ENCODE results near the gene CEACAM8.
"Not testable (repeated sequence)": the region's sequence is repeated elsewhere in the genome, so short reads cannot be mapped to it uniquely, and the experiment has no call there.

Gene CEACAM8

GRCh38 chr19:42594617-42595489 is at the start of gene CEACAM8:
CEACAM8 (minus strand) TSS chr19:42594924; CDS start chr19:42594828, 96 bp downstream.
- TF ChIP-seq, protein P1, sequence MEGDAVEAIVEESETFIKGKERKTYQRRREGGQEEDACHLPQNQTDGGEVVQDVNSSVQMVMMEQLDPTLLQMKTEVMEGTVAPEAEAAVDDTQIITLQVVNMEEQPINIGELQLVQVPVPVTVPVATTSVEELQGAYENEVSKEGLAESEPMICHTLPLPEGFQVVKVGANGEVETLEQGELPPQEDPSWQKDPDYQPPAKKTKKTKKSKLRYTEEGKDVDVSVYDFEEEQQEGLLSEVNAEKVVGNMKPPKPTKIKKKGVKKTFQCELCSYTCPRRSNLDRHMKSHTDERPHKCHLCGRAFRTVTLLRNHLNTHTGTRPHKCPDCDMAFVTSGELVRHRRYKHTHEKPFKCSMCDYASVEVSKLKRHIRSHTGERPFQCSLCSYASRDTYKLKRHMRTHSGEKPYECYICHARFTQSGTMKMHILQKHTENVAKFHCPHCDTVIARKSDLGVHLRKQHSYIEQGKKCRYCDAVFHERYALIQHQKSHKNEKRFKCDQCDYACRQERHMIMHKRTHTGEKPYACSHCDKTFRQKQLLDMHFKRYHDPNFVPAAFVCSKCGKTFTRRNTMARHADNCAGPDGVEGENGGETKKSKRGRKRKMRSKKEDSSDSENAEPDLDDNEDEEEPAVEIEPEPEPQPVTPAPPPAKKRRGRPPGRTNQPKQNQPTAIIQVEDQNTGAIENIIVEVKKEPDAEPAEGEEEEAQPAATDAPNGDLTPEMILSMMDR (IDR thresholded peaks at IDR 0.05; ENCODE audit: insufficient read depth, low read length, poor library complexity, severe bottlenecking) = no peak
- peaks cover 3% of the 10 kb centered on the region for H3K27me3 ChIP-seq (replicated peaks; ENCODE audit: control insufficient read depth, insufficient read depth, low read length)
- H3K4me3 ChIP-seq (replicated peaks; ENCODE audit: low read depth, low read length) = no peak within 1 kb of the TSS
- DNase-seq (ENCODE audit: extremely low read depth, insufficient read length) = no peak
- no peaks in the 10 kb centered on the region for H3K36me3 ChIP-seq (ENCODE audit: control insufficient read depth, insufficient read depth, low read length)

DNA sequence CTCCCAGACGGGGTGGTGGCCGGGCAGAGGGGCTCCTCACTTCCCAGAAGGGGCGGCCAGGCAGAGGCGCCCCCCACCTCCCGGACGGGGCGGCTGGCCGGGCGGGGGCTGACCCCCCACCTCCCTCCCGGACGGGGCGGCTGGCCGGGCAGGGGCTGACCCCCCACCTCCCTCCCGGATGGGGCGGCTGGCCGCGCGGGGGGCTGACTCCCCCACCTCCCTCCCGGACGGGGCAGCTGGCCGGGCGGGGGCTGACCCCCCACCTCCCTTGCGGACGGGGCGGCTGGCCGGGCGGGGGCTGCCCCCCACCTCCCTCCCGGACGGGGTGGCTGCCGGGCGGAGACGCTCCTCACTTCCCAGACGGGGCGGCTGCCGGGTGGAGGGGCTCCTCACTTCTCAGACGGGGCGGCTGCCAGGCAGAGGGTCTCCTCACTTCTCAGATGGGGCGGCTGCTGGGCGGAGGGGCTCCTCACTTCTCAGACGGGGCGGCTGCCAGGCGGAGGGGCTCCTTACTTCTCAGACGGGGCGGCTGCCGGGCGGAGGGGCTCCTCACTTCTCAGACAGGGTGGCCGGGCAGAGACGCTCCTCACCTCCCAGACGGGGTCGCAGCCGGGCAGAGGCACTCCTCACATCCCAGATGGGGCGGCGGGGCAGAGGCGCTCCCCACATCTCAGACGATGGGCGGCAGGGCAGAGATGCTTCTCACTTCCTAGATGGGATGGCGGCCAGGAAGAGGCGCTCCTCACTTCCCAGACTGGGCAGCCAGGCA is 44.8 kb upstream of the CEACAM8 start:
- H3K36me3 ChIP-seq (ENCODE audit: control insufficient read depth, insufficient read depth, low read length); H3K4me3 ChIP-seq (replicated peaks; ENCODE audit: low read depth, low read length); H3K27me3 ChIP-seq (replicated peaks; ENCODE audit: control insufficient read depth, insufficient read depth, low read length); DNase-seq (ENCODE audit: extremely low read depth, insufficient read length): not testable (repeated sequence)

GRCh38 chr19:42635233-42635539 is 40.5 kb upstream of the CEACAM8 start:
- TF ChIP-seq, protein P1 (IDR thresholded peaks at IDR 0.05; ENCODE audit: insufficient read depth, low read length, poor library complexity, severe bottlenecking) = no peak
- DNase-seq (ENCODE audit: extremely low read depth, insufficient read length) = no peak
- Histone ChIP-seq H3K27me3 (replicated peaks; ENCODE audit: control insufficient read depth, insufficient read depth, low read length) (no peaks in the 10 kb centered on the region; the same call in 1 of the 2 replicates), H3K4me3 (replicated peaks; ENCODE audit: low read depth, low read length) (no peak overlapping the region), H3K36me3 (ENCODE audit: control insufficient read depth, insufficient read depth, low read length) (no peaks in the 10 kb centered on the region)

- Histone ChIP-seq H3K27me3 (replicated peaks; ENCODE audit: control insufficient read depth, insufficient read depth, low read length) (no peaks in the 10 kb centered on the region; the same call in 1 of the 2 replicates), H3K4me3 (replicated peaks; ENCODE audit: low read depth, low read length) (no peak overlapping the region), H3K36me3 (ENCODE audit: control insufficient read depth, insufficient read depth, low read length) (no peaks in the 10 kb centered on the region)
- DNase-seq (ENCODE audit: extremely low read depth, insufficient read length) = peak; percentile 9
- TF ChIP-seq, protein P1 (IDR thresholded peaks at IDR 0.05; ENCODE audit: insufficient read depth, low read length, poor library complexity, severe bottlenecking) = peak; percentile 88
These were observed 39.9 kb upstream of the CEACAM8 start for GRCh38 chr19:42634409-42635232.

DNA sequence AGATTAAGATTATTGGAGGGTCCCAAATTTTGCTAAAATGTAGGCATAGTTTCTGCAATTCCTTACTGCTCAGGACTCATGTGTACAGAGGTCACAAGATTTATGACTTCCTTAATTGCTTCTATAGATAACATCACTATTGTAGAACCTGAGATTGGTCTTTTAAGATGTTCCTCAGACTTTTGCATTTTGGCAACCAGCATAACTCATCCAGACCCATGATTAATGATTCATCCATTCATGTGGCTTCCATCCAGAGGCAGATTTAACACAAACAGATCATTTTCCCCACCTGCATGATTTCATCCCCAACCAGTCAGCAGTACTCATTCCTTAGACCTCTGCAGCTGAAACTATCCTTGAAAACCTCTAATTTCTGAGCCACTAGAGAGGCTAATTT is 34.5 kb upstream of the CEACAM8 start:
- H3K27me3 ChIP-seq (replicated peaks; ENCODE audit: control insufficient read depth, insufficient read depth, low read length) = no peaks in the 10 kb centered on the region; the same call in 1 of the 2 replicates
- no peak for DNase-seq (ENCODE audit: extremely low read depth, insufficient read length)
- TF ChIP-seq, protein P1 (IDR thresholded peaks at IDR 0.05; ENCODE audit: insufficient read depth, low read length, poor library complexity, severe bottlenecking) = no peak
- no peaks in the 10 kb centered on the region for H3K36me3 ChIP-seq (ENCODE audit: control insufficient read depth, insufficient read depth, low read length)
- H3K4me3 ChIP-seq (replicated peaks; ENCODE audit: low read depth, low read length) = no peak overlapping the region

All from GM06990 (cell line).